H9 (cell line): ENCODE measurements around the gene PPP1R15A. TPM values are rescaled to one million over a fixed set of nuclear protein-coding genes. Genes with fewer than 3 reads are reported as not detected.

Source experiments
- DNase-seq: peaks from one replicate; pipeline ENCODE4 v3.0.0-alpha.2; 2017
- H2AFZ ChIP-seq: one replicate; pipeline ENCODE4 v1.6.1; 2013; ENCODE audit warnings: mild to moderate bottlenecking, low read length, control low read depth, moderate library complexity
- H2AK5ac ChIP-seq: 2 replicates; pipeline ENCODE4 v1.6.1; 2013; ENCODE audit warnings: low read length, control low read depth, mixed read lengths; ENCODE audit not compliant: insufficient read length
- H2BK120ac ChIP-seq: one replicate; pipeline ENCODE4 v1.6.1; 2013; ENCODE audit warnings: low read depth, mild to moderate bottlenecking, low read length, control low read depth, inconsistent platforms; ENCODE audit not compliant: poor library complexity, severe bottlenecking
- H2BK12ac ChIP-seq: 2 replicates; pipeline ENCODE4 v1.6.1; 2013; ENCODE audit warnings: low read length, control low read depth, mixed read lengths, low read depth; ENCODE audit not compliant: insufficient read length
- H2BK15ac ChIP-seq: 2 replicates; pipeline ENCODE4 v1.6.1; 2013; ENCODE audit warnings: low read depth, low read length, control low read depth
- H2BK20ac ChIP-seq: one replicate; pipeline ENCODE4 v1.6.1; 2013; ENCODE audit warnings: low read depth, mild to moderate bottlenecking, low read length, control low read depth, inconsistent platforms; ENCODE audit not compliant: poor library complexity, severe bottlenecking
- H2BK5ac ChIP-seq: 2 replicates; pipeline ENCODE4 v1.6.1; 2013; ENCODE audit warnings: low read length, control low read depth, mixed read lengths; ENCODE audit not compliant: insufficient read length
- H3K14ac ChIP-seq: 2 replicates; pipeline ENCODE4 v1.6.1; 2013; ENCODE audit warnings: low read length, control low read depth; ENCODE audit not compliant: insufficient read depth
- H3K18ac ChIP-seq: 2 replicates; pipeline ENCODE4 v1.6.1; 2013; ENCODE audit warnings: low read depth, mild to moderate bottlenecking, mixed read lengths, low read length, control low read depth; ENCODE audit not compliant: insufficient read length
- H3K23ac ChIP-seq: 2 replicates; pipeline ENCODE4 v1.6.1; 2013; ENCODE audit warnings: low read length, control low read depth, mixed read lengths, low read depth; ENCODE audit not compliant: insufficient read length
- H3K23me2 ChIP-seq: 2 replicates; pipeline ENCODE4 v1.6.1; 2013; ENCODE audit warnings: low read depth, mild to moderate bottlenecking, mixed read lengths, low read length, control low read depth; ENCODE audit not compliant: insufficient read length, poor library complexity, severe bottlenecking
- H3K27ac ChIP-seq: 2 replicates; pipeline ENCODE4 v1.5.1; 2013; ENCODE audit warnings: low read length, control low read depth, mixed read lengths, low read depth; ENCODE audit not compliant: insufficient read length
- H3K27me3 ChIP-seq: 2 replicates; pipeline ENCODE4 v1.6.1; 2013; ENCODE audit warnings: low read length, control low read depth, inconsistent platforms; ENCODE audit not compliant: insufficient read depth
- H3K4ac ChIP-seq: 2 replicates; pipeline ENCODE4 v1.6.1; 2013; ENCODE audit warnings: low read depth, mild to moderate bottlenecking, control low read depth, inconsistent platforms, low read length, moderate library complexity
- H3K4me1 ChIP-seq: 2 replicates; pipeline ENCODE4 v1.6.1; 2013; ENCODE audit warnings: low read length, control low read depth, inconsistent platforms; ENCODE audit not compliant: insufficient read depth
- H3K4me2 ChIP-seq: 2 replicates; pipeline ENCODE4 v1.6.1; 2013; ENCODE audit warnings: low read length, control low read depth, mixed read lengths; ENCODE audit not compliant: insufficient read length, insufficient read depth
- H3K56ac ChIP-seq: 2 replicates; pipeline ENCODE4 v1.6.1; 2013; ENCODE audit warnings: low read depth, mild to moderate bottlenecking, mixed read lengths, low read length, control low read depth; ENCODE audit not compliant: insufficient read length
- H3K79me1 ChIP-seq: 2 replicates; pipeline ENCODE4 v1.6.1; 2013; ENCODE audit warnings: low read depth, mild to moderate bottlenecking, moderate library complexity, low read length, control low read depth, inconsistent platforms; ENCODE audit not compliant: insufficient read depth, poor library complexity, severe bottlenecking
- H3K79me2 ChIP-seq: 2 replicates; pipeline ENCODE4 v1.6.1; 2013; ENCODE audit warnings: low read length, control low read depth, inconsistent platforms; ENCODE audit not compliant: insufficient read depth
- H3K9ac ChIP-seq: 2 replicates; pipeline ENCODE4 v1.6.1; 2013; ENCODE audit warnings: low read length, control low read depth, mixed read lengths; ENCODE audit not compliant: insufficient read length; ENCODE audit errors: extremely low read depth
- H3K9me3 ChIP-seq: one replicate; pipeline ENCODE4 v1.6.1; 2013; ENCODE audit warnings: low read depth, low read length, inconsistent platforms; ENCODE audit not compliant: control insufficient read depth
- H3T11ph ChIP-seq: one replicate; pipeline ENCODE4 v1.6.1; 2013; ENCODE audit warnings: mild to moderate bottlenecking, low read length, control low read depth, inconsistent platforms
- H4K20me1 ChIP-seq: one replicate; pipeline ENCODE4 v1.6.1; 2013; ENCODE audit not compliant: control insufficient read depth, insufficient read length, insufficient read depth
- H4K5ac ChIP-seq: 2 replicates; pipeline ENCODE4 v1.6.1; 2013; ENCODE audit warnings: low read depth, mild to moderate bottlenecking, mixed read lengths, low read length, control low read depth; ENCODE audit not compliant: insufficient read length
- H4K8ac ChIP-seq: replicated peaks from 2 replicates; pipeline ENCODE4 v1.6.1; 2013; ENCODE audit warnings: low read length, control low read depth, mixed read lengths, low read depth; ENCODE audit not compliant: insufficient read length
- H4K91ac ChIP-seq: 2 replicates; pipeline ENCODE4 v1.6.1; 2013; ENCODE audit warnings: low read depth, mild to moderate bottlenecking, moderate library complexity, mixed read lengths, low read length, control low read depth; ENCODE audit not compliant: insufficient read length
- H3K27ac Mint-ChIP-seq, 3 experiments: 2 replicates in 2 of 3; 3 replicates in 1 of 3; pipeline ENCODE4 v1.8.0; 2020 to 2021; ENCODE audit warnings: mixed read lengths in 3 of 3, mild to moderate bottlenecking in 1 of 3, moderate library complexity in 1 of 3
- H3K27me3 Mint-ChIP-seq: 2 replicates; pipeline ENCODE4 v1.8.0; 2021; ENCODE audit warnings: low read depth, mild to moderate bottlenecking, moderate library complexity, mixed read lengths
- H3K36me3 Mint-ChIP-seq, 3 experiments: 2 replicates in 2 of 3; 3 replicates in 1 of 3; pipeline ENCODE4 v1.8.0; 2020 to 2021; ENCODE audit warnings: low read depth in 3 of 3, mixed read lengths in 3 of 3; ENCODE audit not compliant: insufficient read depth in 1 of 3
- H3K4me1 Mint-ChIP-seq, 2 experiments: 2 replicates each; pipeline ENCODE4 v1.8.0; 2020; ENCODE audit warnings: mixed read lengths in 2 of 2
- H3K4me3 Mint-ChIP-seq, 2 experiments: 2 replicates in 1 of 2; 3 replicates in 1 of 2; pipeline ENCODE4 v1.8.0; 2020 to 2021; ENCODE audit warnings: mild to moderate bottlenecking in 2 of 2, mixed read lengths in 2 of 2, moderate library complexity in 1 of 2
- H3K9me3 Mint-ChIP-seq, 2 experiments: 2 replicates in 1 of 2; 3 replicates in 1 of 2; pipeline ENCODE4 v1.8.0; 2020; ENCODE audit warnings: mild to moderate bottlenecking in 2 of 2, mixed read lengths in 2 of 2, moderate library complexity in 1 of 2
- CTCF ChIP-seq: fragments of 200-600 bp; sonication (generic); conservative IDR thresholded peaks from 3 replicates; pipeline ENCODE4 v1.8.0; 2021; ENCODE audit warnings: antibody characterized with exemption, mild to moderate bottlenecking
- WGBS: extraction: QIAGEN DNeasy Blood & Tissue Kit; methylation state at CpG from one replicate; pipeline ENCODE4 v1.1.7; 2013; ENCODE audit warnings: missing lambda C conversion rate, low lambda C conversion rate, mixed read lengths; ENCODE audit not compliant: insufficient read length; ENCODE audit errors: extremely low coverage; 5-methylcytosine and 5-hydroxymethylcytosine counted together
- total RNA-seq: library from RNA; stranded (reverse); gene quantifications from 2 replicates; pipeline ENCODE4 v1.2.1, GENCODE V29; 2021

PPP1R15A gene
- total RNA-seq, 1 experiment from 2014 or later, result 17.2 TPM

- DNase-seq, result no peak
- H3K4me1 Mint-ChIP-seq, result peaks cover 1% of the 10 kb centered on the region in 2 experiments
- H3K23ac ChIP-seq, result no peak overlapping the region
- H3K4me2 ChIP-seq, result no peak overlapping the region
- H2AK5ac ChIP-seq, result no peak overlapping the region
- H2BK12ac ChIP-seq, result no peak overlapping the region
- H3K4me1 ChIP-seq, result no peaks in the 10 kb centered on the region; the same call in 1 of the 2 replicates
- H3T11ph ChIP-seq, result no peak overlapping the region
- H3K27ac Mint-ChIP-seq, result no peak overlapping the region
- no peak overlapping the region for H3K18ac ChIP-seq
- H3K14ac ChIP-seq, result no peak overlapping the region
- H3K56ac ChIP-seq, result no peak overlapping the region
- no peak overlapping the region for H3K4ac ChIP-seq
- H2BK5ac ChIP-seq, result no peak overlapping the region
- H2AFZ ChIP-seq, result no peak overlapping the region
- no peak overlapping the region for H2BK15ac ChIP-seq
- no peak overlapping the region for H2BK20ac ChIP-seq
- H3K23me2 ChIP-seq, result no peaks in the 10 kb centered on the region
- H4K8ac ChIP-seq, result no peak overlapping the region
- H3K9me3 Mint-ChIP-seq, result no peaks in the 10 kb centered on the region
- no peak overlapping the region for H3K27ac ChIP-seq
- H3K9me3 ChIP-seq, result no peaks in the 10 kb centered on the region
- H3K27me3 Mint-ChIP-seq, result no peaks in the 10 kb centered on the region
- H3K79me1 ChIP-seq, result no peaks in the 10 kb centered on the region
- peaks cover 0 to 22% (median 0%) of the 10 kb centered on the region in 3 experiments; a peak in 4 of 7 replicates for H3K36me3 Mint-ChIP-seq
- H3K4me3 Mint-ChIP-seq, result no peak overlapping the region
- TF ChIP-seq CTCF, result no peak
- H4K20me1 ChIP-seq, result no peaks in the 10 kb centered on the region
- H2BK120ac ChIP-seq, result no peak overlapping the region
- H4K91ac ChIP-seq, result no peak overlapping the region
- H3K9ac ChIP-seq, result no peak overlapping the region
- no CpG with 5 or more reads among the region's 7 CpGs for WGBS
- no peaks in the 10 kb centered on the region for H3K79me2 ChIP-seq
- H3K27me3 ChIP-seq, result no peaks in the 10 kb centered on the region
- H4K5ac ChIP-seq, result no peak overlapping the region
These were observed 18.1 kb upstream of the PPP1R15A start for GRCh38 chr19:48854103-48854502.
